AG04450 (cell line): ENCODE measurements around the gene YARS1. TPM values are rescaled to one million over a fixed set of nuclear protein-coding genes. Genes with fewer than 3 reads are reported as not detected.

Experiments
- CTCF ChIA-PET: fragments of 300-600, 350-600 bp; formaldehyde crosslinking; extraction: SDS; loops from one replicate; lab custom pipeline; 2022; ENCODE audit warnings: antibody characterized with exemption, inconsistent platforms; lab: Charles Lee
- POLR2A ChIA-PET: fragments of 350-600 bp; formaldehyde crosslinking; extraction: SDS; loops from one replicate; lab custom pipeline; 2021; ENCODE audit warnings: antibody characterized with exemption, inconsistent platforms; lab: Yijun Ruan, JAX
- DNase-seq: peaks from one replicate; pipeline ENCODE4 v3.0.0-alpha.2; 2011; ENCODE audit warnings: low read depth, low spot score
- H3K27ac ChIP-seq: one replicate; pipeline ENCODE4 v1.5.1; 2012; ENCODE audit warnings: low read depth, low read length, control low read depth
- H3K27me3 ChIP-seq: one replicate; pipeline ENCODE4 v1.6.0; 2012; ENCODE audit warnings: low read length; ENCODE audit not compliant: control insufficient read depth, insufficient read depth
- H3K4me3 ChIP-seq: 2 replicates; pipeline ENCODE4 v1.5.1; 2011; ENCODE audit warnings: mild to moderate bottlenecking, low read depth, low read length, control low read depth
- H3K9me3 ChIP-seq: 2 replicates; pipeline ENCODE4 v1.5.1; 2012; ENCODE audit warnings: low read length; ENCODE audit not compliant: control insufficient read depth, insufficient read depth
- polyA plus RNA-seq: library from polyadenylated mRNA; depleted of rRNA; stranded (reverse); fragments of >200 nt; gene quantifications from 2 replicates; pipeline ENCODE4 v1.2.3, GENCODE V29; 2011
- TF ChIP-seq, protein P1 (sequence below): IDR thresholded peaks from 2 replicates; pipeline ENCODE4 v1.5.1; 2011; ENCODE audit warnings: low read depth, low read length, control low read depth, inconsistent platforms

YARS1 gene
- polyA plus RNA-seq, 1 experiment = 105 TPM

DNA sequence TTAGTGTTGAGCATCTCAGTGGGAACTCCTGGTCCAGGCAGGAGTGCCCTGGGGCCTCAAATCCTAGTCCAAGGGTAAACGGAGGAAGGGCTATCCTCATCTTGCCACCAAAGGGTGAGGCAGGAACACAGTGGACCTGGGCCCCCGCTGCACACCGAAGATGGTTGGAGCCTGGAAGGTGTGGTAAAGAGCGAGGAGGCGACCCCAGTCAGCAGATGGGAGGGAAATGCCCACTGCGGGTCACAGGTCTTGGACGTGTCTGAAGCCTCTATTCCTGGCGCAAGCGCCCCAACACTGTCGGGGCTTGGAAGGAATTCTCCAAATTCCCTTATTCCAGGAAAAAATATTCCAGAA is 76.1 kb downstream of the YARS1 start:
- no peaks in the 10 kb centered on the region for H3K9me3 ChIP-seq
- TF ChIP-seq, protein P1, sequence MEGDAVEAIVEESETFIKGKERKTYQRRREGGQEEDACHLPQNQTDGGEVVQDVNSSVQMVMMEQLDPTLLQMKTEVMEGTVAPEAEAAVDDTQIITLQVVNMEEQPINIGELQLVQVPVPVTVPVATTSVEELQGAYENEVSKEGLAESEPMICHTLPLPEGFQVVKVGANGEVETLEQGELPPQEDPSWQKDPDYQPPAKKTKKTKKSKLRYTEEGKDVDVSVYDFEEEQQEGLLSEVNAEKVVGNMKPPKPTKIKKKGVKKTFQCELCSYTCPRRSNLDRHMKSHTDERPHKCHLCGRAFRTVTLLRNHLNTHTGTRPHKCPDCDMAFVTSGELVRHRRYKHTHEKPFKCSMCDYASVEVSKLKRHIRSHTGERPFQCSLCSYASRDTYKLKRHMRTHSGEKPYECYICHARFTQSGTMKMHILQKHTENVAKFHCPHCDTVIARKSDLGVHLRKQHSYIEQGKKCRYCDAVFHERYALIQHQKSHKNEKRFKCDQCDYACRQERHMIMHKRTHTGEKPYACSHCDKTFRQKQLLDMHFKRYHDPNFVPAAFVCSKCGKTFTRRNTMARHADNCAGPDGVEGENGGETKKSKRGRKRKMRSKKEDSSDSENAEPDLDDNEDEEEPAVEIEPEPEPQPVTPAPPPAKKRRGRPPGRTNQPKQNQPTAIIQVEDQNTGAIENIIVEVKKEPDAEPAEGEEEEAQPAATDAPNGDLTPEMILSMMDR = no peak
- DNase-seq = no peak
- POLR2A ChIA-PET = no interaction called here
- CTCF ChIA-PET = no interaction called here
- no peaks in the 10 kb centered on the region for H3K27me3 ChIP-seq
- H3K27ac ChIP-seq = no peak overlapping the region
- H3K4me3 ChIP-seq = peak overlapping the region; percentile 68

DNA sequence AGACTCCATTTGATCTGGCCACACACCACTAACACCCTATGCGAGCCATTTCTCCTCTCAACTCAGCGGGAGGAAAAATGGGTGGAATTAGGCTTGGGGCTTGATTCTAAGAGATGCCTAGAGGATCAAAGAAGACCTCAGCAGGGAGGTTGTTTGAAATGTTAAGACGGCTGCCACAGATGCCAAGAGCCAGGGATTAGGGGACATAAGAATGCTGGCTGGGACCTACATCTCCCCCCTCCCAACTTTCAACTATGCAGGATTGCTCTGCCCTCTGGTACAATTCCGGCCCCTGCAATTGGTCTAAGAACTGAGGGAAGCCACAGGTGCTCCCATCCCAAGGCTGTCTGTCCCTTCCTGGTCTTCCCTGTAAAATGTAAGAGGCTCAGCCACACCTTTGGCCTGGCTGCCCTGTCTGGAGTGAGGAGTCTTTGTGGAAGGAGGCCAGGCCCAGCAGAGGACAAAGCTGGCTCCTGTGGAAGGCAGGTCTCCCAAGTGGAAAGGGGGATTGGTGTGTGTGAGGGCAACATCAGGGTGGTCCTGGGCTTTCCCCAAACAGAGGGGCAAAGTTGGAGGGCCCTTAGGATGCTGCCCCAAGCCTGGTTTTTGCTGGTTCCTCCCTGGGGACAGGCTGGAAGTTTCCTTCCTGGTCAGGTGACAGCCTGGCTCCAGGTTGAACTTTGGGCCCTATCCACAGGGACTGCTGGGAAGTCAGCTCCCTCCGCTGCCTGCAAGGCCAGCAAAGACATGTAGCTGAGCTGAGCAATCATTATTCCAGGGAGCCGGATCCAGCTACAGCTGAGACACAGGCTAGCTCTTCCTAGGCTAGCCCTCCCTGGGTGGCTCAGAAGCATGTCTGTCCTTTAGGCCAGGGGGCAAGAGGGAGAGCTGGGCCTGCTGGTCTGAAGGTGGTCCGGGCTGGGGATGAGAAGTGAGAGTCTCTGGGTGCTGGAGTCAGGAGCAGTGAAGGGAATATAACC is 80.1 kb downstream of the YARS1 start:
- H3K27me3 ChIP-seq = no peaks in the 10 kb centered on the region
- CTCF ChIA-PET = interaction anchor here (1.4 kb wide), 1 partner anchor 25 kb away, joined by 6 read pairs; no protein-coding TSS in a partner anchor
- TF ChIP-seq, protein P1 = no peak
- H3K4me3 ChIP-seq = no peak overlapping the region
- no peaks in the 10 kb centered on the region for H3K9me3 ChIP-seq
- POLR2A ChIA-PET = interaction anchor here (0.7 kb wide), 2 partner anchors 203 to 310 kb away, joined by 4 to 5 read pairs; no protein-coding TSS in a partner anchor
- H3K27ac ChIP-seq = no peak overlapping the region
- DNase-seq = no peak

DNA sequence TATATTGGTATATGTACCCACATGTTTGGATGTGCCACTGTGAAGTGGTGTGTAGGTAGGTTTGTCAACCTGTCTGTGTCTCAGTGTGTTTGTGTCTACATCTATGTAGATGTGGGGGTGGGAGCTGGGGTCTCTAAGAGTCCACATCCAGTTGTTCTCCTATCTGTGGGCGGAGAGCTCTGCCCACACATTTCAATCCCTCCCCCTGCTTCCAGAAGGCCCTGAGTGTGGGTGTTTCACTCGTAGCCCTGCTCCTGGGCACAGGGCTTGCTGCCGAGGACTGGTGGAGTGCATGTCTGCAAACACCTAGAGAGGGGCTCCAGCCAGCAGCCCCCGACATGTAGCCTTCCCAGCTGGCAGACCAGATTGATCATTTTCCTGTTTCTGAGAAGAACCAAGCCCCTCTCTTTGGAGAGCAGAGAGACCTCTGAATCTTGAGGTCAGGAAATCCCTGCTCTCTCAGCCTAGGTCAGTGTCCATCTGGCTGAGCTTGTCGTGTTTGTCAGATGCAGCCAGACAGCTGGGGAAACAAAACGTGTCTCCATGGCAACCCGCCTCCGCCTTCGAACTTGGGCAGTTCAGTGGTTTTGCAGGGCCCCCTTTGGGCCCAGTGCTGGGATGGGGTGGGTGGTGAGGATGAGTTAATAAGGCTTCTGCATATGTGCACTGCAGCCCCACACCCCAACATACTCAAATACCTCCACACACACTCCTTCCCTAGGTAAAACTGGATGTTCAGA is 83.4 kb downstream of the YARS1 start:
- CTCF ChIA-PET = interaction anchor here (2.9 kb wide), 1 partner anchor 23 kb away, joined by 9 read pairs; no protein-coding TSS in a partner anchor
- TF ChIP-seq, protein P1 = no peak
- DNase-seq = no peak
- POLR2A ChIA-PET = no interaction called here
- H3K27me3 ChIP-seq = no peaks in the 10 kb centered on the region
- no peaks in the 10 kb centered on the region for H3K9me3 ChIP-seq
- H3K27ac ChIP-seq = no peak overlapping the region
- no peak overlapping the region for H3K4me3 ChIP-seq

DNA sequence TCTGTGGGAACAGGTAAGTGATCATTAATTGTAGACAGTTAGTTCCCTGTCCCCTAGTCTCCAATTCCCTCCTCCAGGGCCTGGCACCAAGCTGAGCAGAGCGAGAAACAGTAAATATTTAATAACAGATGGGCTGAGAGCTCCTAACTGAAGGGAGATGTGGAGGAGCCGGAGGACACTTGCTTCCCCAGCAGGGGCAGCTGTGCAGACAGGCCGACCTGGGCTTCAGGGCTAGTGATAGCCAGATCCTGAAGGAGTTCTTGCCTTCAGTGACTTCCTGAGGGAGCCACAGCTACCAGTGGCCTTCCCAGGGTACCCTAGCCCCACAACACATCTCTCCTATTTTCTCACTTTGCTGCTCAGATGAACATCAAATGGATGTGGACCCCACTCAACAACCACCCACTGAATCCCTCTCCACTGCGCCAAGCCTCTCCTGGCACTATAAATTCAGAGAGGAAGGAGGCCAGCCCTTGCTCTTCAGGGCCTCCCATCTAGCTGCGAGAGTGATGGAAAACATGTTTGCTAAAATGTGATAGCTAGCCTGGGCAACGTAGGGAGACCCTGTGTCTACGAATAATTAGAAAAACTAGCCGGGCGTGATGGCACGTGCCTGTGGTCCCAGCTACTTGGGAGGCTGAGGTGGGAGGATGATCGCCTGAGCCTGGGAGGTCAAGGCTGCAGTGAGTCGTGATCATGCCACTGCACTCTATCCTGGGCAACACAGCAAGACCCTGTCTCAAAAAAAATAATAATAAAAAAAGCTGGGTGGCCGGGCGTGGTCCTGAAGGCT is 87.7 kb downstream of the YARS1 start:
- ChIA-PET CTCF (interaction anchor here (3.4 kb wide), 1 partner anchor 18 kb away, joined by 19 read pairs; no protein-coding TSS in a partner anchor), POLR2A (interaction anchor here (0.8 to 1.4 kb wide), 2 partner anchors 25 to 26 kb away, joined by 4 to 5 read pairs; partner anchors contain the start of gene SYNC)
- Histone ChIP-seq H3K4me3 (no peak overlapping the region), H3K27me3 (no peaks in the 10 kb centered on the region), H3K9me3 (no peaks in the 10 kb centered on the region), H3K27ac (peak overlapping the region; percentile 31)
- TF ChIP-seq, protein P1 = peak; percentile 21; the same call in 1 of the 2 replicates
- no peak for DNase-seq
